DND-41 (cell line): ENCODE data around the gene FGFBP1.

Experiments used
- ATAC-seq: fragments of 200-7000 bp; cut with Tn5 transposase; 3 replicates; pipeline ENCODE4 v1.9.1; 2021; ENCODE audit warnings: low read depth; ENCODE audit not compliant: insufficient read depth
- DNase-seq: peaks from one replicate; pipeline ENCODE4 v3.0.0-alpha.2; 2020
- H2AFZ ChIP-seq: 2 replicates; pipeline ENCODE4 v1.6.0; 2012; ENCODE audit warnings: low read depth, low read length
- H3K27ac ChIP-seq: 2 replicates; pipeline ENCODE4 v1.5.1; 2012; ENCODE audit warnings: low read length, inconsistent platforms
- H3K27me3 ChIP-seq: fragments of 200-600 bp; sonication (generic); 2 replicates; pipeline ENCODE4 v1.6.0; 2012; ENCODE audit warnings: low read length, mild to moderate bottlenecking, inconsistent platforms; ENCODE audit not compliant: insufficient read depth, poor library complexity
- H3K36me3 ChIP-seq: 2 replicates; pipeline ENCODE4 v1.5.1; 2012; ENCODE audit warnings: low read length, inconsistent platforms; ENCODE audit not compliant: insufficient read depth
- H3K4me1 ChIP-seq: 2 replicates; pipeline ENCODE4 v1.5.1; 2012; ENCODE audit warnings: mild to moderate bottlenecking, low read length; ENCODE audit not compliant: insufficient read depth
- H3K4me2 ChIP-seq: 2 replicates; pipeline ENCODE4 v1.6.0; 2012; ENCODE audit warnings: mild to moderate bottlenecking, moderate library complexity, low read length, inconsistent platforms; ENCODE audit not compliant: insufficient read depth
- H3K4me3 ChIP-seq, 2 experiments: fragments of 200-600 bp in 1 of 2; shearing (Covaris generic) in 1 of 2; 2 replicates each; pipeline ENCODE4 v1.5.1; 2012 to 2016; ENCODE audit warnings: inconsistent platforms in 2 of 2, low read length in 2 of 2, mild to moderate bottlenecking in 2 of 2, low read depth in 1 of 2, moderate library complexity in 1 of 2
- H3K79me2 ChIP-seq: 2 replicates; pipeline ENCODE4 v1.6.0; 2012; ENCODE audit warnings: low read length, inconsistent platforms; ENCODE audit not compliant: insufficient read depth
- H3K9ac ChIP-seq: 2 replicates; pipeline ENCODE4 v1.6.0; 2012; ENCODE audit warnings: low read depth, mild to moderate bottlenecking, inconsistent platforms, low read length, moderate library complexity
- H3K9me3 ChIP-seq: 2 replicates; pipeline ENCODE4 v1.5.1; 2012; ENCODE audit warnings: low read length, moderate library complexity, mild to moderate bottlenecking, inconsistent platforms; ENCODE audit not compliant: insufficient read depth, severe bottlenecking
- H4K20me1 ChIP-seq: 2 replicates; pipeline ENCODE4 v1.6.0; 2012; ENCODE audit warnings: low read length; ENCODE audit not compliant: insufficient read depth
- EZH2 ChIP-seq: IDR thresholded peaks from 3 replicates; pipeline ENCODE4 v1.6.1; 2012; ENCODE audit warnings: borderline replicate concordance, low read depth, mild to moderate bottlenecking, moderate library complexity, low read length, inconsistent platforms; ENCODE audit not compliant: severe bottlenecking
- TF ChIP-seq, protein P1 (sequence below): IDR thresholded peaks from 2 replicates; pipeline ENCODE4 v1.5.1; 2012; ENCODE audit warnings: borderline replicate concordance, low read length, moderate library complexity, mild to moderate bottlenecking; ENCODE audit not compliant: poor library complexity, severe bottlenecking; ENCODE audit errors: extremely low read depth

The FGFBP1 gene

DNA sequence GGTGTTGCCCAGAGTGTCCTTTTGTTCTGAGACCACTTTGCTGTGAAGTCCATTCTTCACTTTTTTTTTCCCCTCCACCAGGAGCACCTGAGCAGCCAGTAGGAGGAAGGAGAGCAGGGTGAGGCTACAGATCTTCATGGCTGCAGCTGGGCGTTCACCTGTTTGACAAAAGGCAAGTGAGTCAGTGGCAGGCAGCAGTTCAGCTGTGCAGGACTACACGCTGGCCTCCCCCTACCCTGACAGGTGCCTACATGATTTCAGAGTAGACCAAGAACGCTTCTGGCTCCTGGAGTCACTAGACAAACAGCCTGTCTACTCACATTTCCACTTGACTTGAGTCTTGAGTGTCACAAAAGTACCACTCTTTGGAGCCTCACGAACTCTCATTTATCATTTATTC is 2.0 kb downstream of the FGFBP1 start:
- Histone ChIP-seq H3K4me1 (no peaks in the 10 kb centered on the region), H3K79me2 (no peaks in the 10 kb centered on the region), H3K27me3 (peaks cover 9% of the 10 kb centered on the region), H3K9ac (no peak overlapping the region), H2AFZ (no peak overlapping the region), H3K9me3 (no peaks in the 10 kb centered on the region), H3K4me2 (no peak overlapping the region), H4K20me1 (no peaks in the 10 kb centered on the region), H3K4me3 (no peak overlapping the region), H3K27ac (no peak overlapping the region), H3K36me3 (no peaks in the 10 kb centered on the region)
- ATAC-seq, result no peak
- no peak for DNase-seq
- no peak for TF ChIP-seq EZH2
- TF ChIP-seq, protein P1, sequence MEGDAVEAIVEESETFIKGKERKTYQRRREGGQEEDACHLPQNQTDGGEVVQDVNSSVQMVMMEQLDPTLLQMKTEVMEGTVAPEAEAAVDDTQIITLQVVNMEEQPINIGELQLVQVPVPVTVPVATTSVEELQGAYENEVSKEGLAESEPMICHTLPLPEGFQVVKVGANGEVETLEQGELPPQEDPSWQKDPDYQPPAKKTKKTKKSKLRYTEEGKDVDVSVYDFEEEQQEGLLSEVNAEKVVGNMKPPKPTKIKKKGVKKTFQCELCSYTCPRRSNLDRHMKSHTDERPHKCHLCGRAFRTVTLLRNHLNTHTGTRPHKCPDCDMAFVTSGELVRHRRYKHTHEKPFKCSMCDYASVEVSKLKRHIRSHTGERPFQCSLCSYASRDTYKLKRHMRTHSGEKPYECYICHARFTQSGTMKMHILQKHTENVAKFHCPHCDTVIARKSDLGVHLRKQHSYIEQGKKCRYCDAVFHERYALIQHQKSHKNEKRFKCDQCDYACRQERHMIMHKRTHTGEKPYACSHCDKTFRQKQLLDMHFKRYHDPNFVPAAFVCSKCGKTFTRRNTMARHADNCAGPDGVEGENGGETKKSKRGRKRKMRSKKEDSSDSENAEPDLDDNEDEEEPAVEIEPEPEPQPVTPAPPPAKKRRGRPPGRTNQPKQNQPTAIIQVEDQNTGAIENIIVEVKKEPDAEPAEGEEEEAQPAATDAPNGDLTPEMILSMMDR, result no peak

DNA sequence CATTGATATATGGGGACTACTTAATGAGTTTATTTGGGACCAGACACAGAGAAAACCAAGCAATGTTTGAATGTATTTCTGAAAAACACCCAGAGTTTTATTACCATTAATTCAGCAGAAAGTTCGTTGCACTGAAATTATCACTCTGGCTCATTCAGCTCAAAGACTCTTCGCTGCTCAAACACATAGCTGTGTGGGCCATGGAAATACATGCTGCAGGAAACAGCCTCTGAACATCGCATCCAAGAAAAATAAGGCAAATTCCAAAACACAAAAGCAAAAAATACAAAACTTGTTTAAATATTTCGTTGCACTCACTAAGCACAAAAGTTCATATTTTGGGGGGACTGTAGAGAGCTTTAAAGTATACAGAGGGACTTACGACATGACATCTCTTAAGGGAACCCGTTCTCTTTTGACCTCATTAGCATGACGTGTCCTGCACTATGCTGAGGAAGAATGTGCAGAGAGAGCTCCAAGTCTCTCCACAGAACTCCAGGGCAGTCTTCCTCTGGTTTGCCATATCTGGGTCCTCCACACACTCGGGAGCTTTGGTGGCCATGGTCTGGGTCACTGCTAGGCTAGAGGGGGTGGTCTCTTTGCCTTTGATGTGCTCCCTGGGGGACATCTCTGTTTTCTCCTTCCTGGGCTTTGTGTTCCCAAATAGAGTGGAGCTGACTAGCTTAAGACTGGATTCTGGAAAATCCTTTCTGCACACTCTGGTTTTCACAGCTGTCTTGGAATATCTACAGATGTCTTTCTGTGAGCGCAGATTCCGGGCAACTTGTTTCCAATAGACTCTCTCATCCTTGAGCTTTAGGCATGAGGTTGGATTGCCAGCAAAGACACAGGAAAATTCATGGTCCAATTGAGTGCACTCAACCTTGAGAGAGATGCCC is 2.8 kb downstream of the FGFBP1 start:
- DNase-seq (no peak), ATAC-seq (no peak)
- no peak for TF ChIP-seq EZH2
- TF ChIP-seq, protein P1, result no peak
- H4K20me1 ChIP-seq, result no peaks in the 10 kb centered on the region
- H3K27me3 ChIP-seq, result peaks cover 11% of the 10 kb centered on the region
- no peaks in the 10 kb centered on the region for H3K36me3 ChIP-seq
- no peaks in the 10 kb centered on the region for H3K79me2 ChIP-seq
- H3K27ac ChIP-seq, result no peak overlapping the region
- H3K4me3 ChIP-seq, result no peak overlapping the region
- H3K4me2 ChIP-seq, result no peak overlapping the region
- no peaks in the 10 kb centered on the region for H3K9me3 ChIP-seq
- no peak overlapping the region for H2AFZ ChIP-seq
- H3K9ac ChIP-seq, result no peak overlapping the region
- no peaks in the 10 kb centered on the region for H3K4me1 ChIP-seq

DNA sequence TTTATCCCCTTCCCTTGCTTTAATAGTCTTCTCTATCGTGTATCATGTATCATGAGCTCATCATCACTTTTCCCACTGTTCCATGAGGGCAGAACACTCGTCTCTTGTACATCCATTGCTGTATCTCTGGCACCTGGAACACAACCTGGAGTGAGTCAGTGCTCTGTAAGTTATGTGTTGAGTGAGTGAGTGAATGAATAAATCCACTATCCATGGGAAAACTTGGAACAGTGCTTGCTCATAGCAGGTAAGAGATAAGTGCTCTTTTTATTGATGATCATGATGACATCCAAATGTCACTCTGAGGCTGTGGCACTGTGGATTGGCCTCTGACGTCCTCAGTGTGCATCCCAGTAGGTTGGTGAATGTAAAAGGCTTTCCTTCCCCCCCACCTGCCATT is 4.3 kb downstream of the FGFBP1 start:
- no peak overlapping the region for H3K4me3 ChIP-seq
- H3K9ac ChIP-seq, result no peak overlapping the region
- H3K79me2 ChIP-seq, result no peaks in the 10 kb centered on the region
- H3K27ac ChIP-seq, result no peak overlapping the region
- H4K20me1 ChIP-seq, result no peaks in the 10 kb centered on the region
- no peaks in the 10 kb centered on the region for H3K9me3 ChIP-seq
- no peak overlapping the region for H3K4me2 ChIP-seq
- H3K36me3 ChIP-seq, result no peaks in the 10 kb centered on the region
- H3K27me3 ChIP-seq, result peaks cover 12% of the 10 kb centered on the region
- no peak for TF ChIP-seq EZH2
- TF ChIP-seq, protein P1, result no peak
- no peaks in the 10 kb centered on the region for H3K4me1 ChIP-seq
- no peak for DNase-seq
- ATAC-seq, result no peak
- H2AFZ ChIP-seq, result no peak overlapping the region
